GM19025 (cell line): ENCODE data around the gene SRP72.
"Not testable (repeated sequence)": the region's sequence is repeated elsewhere in the genome, so short reads cannot be mapped to it uniquely, and the experiment has no call there.

Source experiments
- ATAC-seq: cut with Tn5 transposase; IDR thresholded peaks from one replicate; pipeline ENCODE4 v1.9.1; 2021; ENCODE audit warnings: mild to moderate bottlenecking, low read depth, moderate library complexity; ENCODE audit not compliant: unreplicated experiment

The SRP72 gene

GRCh38 chr4:56467284-56468096, at the start of gene SRP72:
SRP72 (plus strand) TSS chr4:56467617; CDS start chr4:56467636, 19 bp downstream.
- ATAC-seq, result peak; percentile 95

DNA sequence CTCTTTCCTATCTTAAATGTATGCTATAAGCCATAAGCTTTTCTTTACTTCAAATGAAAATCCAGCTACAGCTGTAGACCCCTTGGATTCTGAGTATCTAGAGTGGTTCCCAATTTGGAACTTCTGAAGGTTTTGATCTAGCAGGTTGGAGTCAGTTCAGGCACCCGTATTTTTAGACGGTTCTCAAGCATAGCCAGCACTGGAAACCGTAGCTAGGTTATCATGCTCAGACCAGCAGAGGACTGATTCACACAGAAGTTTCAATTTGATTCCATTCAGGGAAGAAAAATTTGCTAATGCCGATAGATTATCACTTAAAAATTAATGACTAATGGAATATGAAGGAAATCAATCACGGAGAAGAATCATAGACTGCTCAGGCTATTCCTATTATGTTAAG, 43.2 kb upstream of the SRP72 start:
- no peak for ATAC-seq

GRCh38 chr4:56424697-56425514, 42.5 kb upstream of the SRP72 start:
- ATAC-seq, result no peak

- ATAC-seq, result no peak
These were observed 41.9 kb upstream of the SRP72 start for GRCh38 chr4:56425518-56425917.

DNA sequence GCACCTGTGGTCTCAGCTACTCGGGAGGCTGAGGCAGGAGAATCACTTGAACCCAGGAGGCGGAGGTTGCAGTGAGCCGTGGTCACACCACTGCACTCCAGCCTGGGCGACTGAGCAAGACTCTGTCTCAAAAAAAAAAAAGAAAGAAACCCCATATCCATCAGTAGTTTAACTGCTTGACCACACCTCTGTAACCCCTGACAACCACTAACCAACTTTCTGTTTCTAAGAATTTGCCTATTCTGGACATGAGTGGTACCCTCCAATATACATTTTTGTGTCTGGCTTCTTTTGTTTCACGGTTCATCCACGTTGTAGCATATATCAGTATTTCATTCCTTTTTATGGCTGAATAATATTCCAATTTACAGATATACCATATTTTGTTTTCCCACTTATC, 41.1 kb upstream of the SRP72 start:
- ATAC-seq, result peak; percentile 89

GRCh38 chr4:56427179-56427578, 40.2 kb upstream of the SRP72 start:
- ATAC-seq, result no peak

GRCh38 chr4:56430203-56430602, 37.2 kb upstream of the SRP72 start:
- no peak for ATAC-seq

DNA sequence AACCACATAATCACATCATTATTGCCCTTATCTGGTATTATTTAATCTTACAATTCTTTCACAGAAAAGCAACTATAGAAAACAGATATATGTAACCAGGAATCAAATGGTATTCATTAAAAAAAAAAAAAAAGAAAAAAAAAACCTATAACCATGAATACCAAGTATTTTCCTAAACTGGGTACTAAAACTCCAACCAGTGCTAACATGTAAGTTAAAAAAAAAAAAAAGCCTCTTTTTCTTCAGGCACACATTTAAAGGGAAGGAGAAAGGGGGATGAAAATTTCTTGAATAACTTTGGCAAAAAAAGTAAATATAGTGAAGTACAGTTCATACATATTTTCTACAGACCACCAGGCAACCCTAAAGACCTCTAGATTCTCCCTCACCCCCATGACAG, 34.1 kb upstream of the SRP72 start:
- ATAC-seq, result no peak

- ATAC-seq, result no peak
These were observed 32.7 kb upstream of the SRP72 start for GRCh38 chr4:56434599-56435139.

DNA sequence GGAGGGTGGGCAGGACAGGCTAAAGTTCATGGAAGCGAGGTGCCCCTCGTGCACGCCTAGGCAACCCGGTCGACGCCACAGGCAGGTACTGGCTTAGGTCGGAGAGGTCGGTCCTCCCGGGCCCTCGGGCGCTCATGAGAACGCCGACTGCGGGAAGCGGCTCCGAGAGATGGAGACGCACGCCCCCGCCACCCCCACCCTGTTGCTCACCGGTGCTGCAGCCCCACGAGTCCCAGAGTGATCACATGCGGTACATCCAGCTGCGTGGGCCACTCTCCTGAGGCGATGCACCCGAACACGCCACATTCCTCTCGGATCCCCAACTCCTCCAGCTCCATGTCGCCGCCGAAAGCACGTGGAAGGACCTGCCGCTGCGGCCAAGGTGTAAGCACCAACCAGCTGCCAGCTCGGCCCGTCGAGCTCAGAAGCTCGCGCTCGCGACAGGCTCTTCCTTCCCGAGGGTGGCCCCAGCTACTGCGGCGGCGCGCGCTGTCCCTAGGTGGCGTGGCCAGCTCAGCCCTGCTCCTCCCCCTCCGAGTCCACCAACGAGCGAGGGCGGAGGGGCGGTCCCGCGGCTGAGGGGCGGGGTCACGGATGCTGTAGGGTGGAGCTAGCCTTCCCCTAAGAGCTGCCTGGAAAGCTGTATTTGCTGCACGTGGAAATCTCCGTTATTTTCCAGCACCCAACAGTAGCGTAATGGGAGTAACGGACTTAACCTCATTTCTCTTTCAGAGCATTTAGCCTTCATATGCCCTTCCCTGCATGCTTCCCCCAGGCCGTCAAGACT, 32.1 kb upstream of the SRP72 start, which contains the start of gene PPAT:
PPAT (minus strand) TSS at position 476 of the 787 bp plus-strand sequence; CDS start at position 338, 138 bp downstream.
- peak; percentile 69 for ATAC-seq

GRCh38 chr4:56438766-56439165, 28.7 kb upstream of the SRP72 start:
- no peak for ATAC-seq

DNA sequence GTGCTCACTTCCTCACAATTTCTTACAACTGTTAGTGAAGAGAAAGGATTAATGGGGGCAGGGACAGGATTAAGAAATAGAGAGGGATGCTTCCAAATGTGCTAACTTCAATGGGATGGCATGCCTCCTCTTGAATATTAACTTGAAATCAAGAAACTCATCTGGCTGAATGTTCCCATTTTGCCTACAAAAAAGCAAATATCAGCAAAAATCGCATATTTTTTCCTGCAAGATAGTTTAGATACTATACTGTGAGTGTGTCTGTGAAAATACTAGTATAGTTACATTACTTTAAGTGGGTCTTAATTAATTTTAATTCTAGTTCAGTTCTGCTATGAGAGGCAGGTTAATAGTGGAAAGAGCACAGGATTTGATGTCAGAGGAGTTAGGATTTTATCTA, 26.4 kb upstream of the SRP72 start:
- ATAC-seq, result no peak

GRCh38 chr4:56444719-56445118, 22.7 kb upstream of the SRP72 start:
- no peak for ATAC-seq

DNA sequence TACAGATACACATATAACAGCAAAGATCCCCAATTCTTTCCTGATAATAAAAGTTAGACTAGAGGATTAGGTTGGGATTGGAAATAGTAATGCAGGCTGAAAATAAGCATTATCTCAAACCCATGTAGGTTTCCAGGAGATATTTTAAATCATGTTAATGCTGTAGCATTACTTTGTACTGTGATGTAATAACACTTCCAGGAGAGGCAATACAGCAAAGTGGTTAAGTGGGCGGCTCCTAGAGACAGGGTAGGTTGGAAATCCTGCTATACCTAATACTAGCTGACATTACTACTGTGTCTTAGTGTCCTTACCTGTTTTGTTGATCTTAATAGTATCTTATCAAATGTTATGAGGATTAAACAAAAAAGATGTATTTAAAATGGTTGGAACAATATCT, 21.7 kb upstream of the SRP72 start:
- no peak for ATAC-seq

DNA sequence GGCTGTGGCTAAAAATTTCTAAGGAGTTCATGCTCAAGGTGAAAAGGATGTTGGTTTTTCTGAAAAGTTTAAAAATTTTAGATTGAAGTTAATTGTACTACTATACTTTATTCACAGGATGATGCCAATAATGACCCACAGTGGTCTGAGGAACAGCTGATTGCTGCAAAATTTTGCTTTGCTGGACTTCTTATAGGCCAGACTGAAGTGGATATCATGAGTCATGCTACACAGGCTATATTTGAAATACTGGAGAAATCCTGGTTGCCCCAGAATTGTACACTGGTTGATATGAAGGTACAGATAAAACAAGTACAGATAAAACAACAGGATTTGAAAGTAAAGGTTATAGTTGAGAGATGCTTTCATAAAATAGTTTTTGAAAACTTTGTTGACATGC, 19.1 kb upstream of the SRP72 start:
- ATAC-seq, result no peak

- ATAC-seq, result not testable (repeated sequence)
These were observed 17.9 kb upstream of the SRP72 start for GRCh38 chr4:56449475-56449874.

DNA sequence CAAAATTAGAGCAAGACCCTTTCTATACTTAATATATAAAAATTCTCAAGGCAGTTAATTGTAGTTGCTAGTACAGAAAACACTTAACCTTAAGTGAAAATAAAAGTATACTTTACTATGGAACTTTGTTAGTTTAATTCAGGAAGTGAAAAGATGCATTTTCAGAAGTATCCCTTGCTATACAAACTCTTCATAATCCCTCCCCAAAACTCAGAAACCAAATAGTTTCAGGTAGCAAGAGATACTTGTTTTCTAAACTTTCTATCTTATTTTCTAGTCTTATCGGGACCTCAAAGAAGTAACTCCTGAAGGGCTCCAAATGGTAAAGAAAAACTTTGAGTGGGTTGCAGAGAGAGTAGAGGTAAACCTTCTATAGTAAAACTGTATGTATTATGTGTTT, 17.1 kb upstream of the SRP72 start:
- ATAC-seq, result no peak

DNA sequence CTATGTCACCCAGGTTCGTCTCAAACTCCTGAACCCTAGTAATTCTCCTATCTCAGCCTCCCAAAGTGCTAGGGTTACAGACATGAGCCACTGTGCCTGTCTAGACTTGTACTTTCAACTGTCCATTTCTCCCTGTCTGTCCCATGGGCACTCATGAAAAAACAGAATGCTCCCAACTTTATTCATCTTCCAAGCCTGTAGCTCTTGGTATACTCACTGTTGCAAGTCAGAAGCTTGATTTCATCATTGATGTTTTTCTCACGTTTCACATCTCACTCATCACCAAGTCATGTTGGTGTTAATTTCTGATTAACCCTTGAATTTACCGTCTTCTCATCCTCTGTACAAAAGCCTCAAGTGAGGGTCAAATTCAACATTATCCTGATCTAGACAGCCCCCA, 7.3 kb upstream of the SRP72 start:
- no peak for ATAC-seq

DNA sequence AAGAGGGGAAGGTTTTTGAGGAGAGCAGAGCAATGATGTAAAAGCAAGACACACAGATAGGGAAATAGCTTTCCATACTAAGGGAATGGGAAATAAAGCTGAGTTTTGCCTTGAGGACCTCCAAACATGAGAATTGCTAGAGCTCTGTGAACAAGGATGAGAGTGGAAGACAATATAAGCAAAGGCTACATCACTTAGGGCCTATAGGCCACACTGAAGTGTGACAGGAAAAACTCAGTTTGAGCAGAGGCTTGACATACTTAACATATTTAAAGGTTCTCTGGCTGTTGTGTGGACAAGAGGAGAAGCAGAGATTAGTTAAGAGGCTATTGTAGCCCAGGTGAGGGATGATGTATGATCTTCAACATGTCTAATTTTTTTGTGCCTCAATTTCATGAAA, 5.3 kb upstream of the SRP72 start:
- no peak for ATAC-seq

GRCh38 chr4:56463711-56464110, 3.7 kb upstream of the SRP72 start:
- no peak for ATAC-seq

GRCh38 chr4:56464581-56464980, 2.8 kb upstream of the SRP72 start:
- ATAC-seq, result no peak
